GM13977 (cell line): ENCODE data around the gene RCBTB1.
A peak's percentile ranks its signal among the peaks of the same experiment; 100 is the strongest.
"Not testable (repeated sequence)": the region's sequence is repeated elsewhere in the genome, so short reads cannot be mapped to it uniquely, and the experiment has no call there.

Source experiments
- DNase-seq: peaks from one replicate; pipeline ENCODE4 v3.0.0; 2012; ENCODE audit warnings: low spot score
- CTCF ChIP-seq: IDR thresholded peaks from 2 replicates; pipeline ENCODE4 v1.5.1; 2012; ENCODE audit warnings: mild to moderate bottlenecking, control low read depth; ENCODE audit not compliant: insufficient read depth; ENCODE audit errors: extremely low read depth, missing control alignments
- in situ Hi-C: fragments of 300-500 bp; cut with MboI; formaldehyde crosslinking; loops from one replicate; pipeline ENCODE4 v1.12.0; 2022; ENCODE audit warnings: low sequenced_read_pairs, low pct_unique_long_range_greater_than_20kb, mixed read lengths, inconsistent platforms; ENCODE audit not compliant: unreplicated experiment

Gene RCBTB1

DNA sequence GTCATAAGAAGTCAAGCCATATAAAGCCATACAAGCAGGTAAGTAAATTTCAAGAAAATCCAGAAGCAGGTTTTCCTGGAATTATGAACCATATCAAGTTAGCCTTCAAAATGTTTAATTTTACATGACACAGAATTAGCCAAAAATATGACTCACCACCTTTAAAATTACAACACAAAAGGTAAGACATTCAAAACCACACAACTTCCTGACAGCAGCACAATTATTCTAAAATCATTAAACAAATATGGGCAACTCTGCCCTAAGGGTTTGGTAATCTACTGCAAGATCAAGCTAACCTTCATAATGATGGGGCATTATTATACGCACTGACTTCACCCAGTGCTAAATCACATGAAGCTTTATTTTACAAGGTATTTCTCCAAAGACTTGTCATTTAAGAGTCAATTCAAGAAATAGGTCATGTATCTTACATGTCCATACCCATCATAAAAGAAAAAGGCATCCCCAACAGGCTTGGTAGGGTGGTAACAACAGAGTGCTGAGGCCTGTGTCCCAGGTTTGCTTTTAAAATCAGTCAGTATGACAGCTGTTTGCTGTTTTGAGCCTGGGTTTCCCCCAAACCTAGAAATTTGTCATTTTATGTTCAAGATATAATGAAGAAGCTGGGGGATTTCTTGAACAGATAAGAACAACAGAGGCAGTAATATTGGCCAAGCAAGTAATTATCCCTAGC, 15.2 kb downstream of the RCBTB1 start:
- in situ Hi-C loops = no loop called here
- DNase-seq = peak; percentile 54
- TF ChIP-seq CTCF = no peak

DNA sequence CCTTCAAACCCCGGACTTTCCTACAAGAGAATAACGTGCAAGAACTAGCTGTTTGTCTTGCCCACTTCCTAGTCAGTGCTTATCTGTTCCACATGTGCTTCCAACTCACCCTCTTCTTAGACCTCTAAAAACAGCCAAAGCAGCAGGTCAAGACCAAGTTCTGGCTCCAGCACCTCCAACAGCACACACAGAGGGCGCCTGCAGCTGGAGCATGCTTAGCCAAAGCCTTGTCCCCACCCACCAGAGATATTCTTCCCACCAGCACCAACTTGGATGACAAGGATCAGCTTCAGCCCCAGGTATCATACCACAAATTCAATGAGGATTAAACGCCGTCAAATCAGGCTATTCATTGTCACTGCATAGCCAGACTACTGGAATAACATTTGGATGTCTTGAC, 17.9 kb downstream of the RCBTB1 start:
- DNase-seq = no peak
- in situ Hi-C loops = no loop called here
- TF ChIP-seq CTCF = no peak

DNA sequence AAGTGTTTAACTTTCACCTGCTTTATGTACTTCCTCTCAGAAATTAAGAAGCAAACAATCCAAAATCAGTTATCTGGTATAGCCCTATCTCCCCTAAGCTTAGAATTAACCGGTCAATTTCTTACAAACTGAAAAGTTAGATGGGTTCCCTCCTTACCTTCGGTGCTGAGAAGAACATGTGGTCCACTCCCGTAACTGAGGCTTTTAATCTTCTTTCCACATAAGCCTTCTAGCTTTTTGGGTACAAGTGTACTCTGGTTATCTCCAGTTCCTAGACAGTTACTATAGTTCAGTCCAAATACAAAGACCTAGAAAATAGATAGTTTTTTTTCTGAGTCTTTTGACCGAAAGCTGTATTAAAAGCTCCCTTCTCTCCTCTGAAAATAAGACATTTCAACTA, 18.9 kb downstream of the RCBTB1 start:
- TF ChIP-seq CTCF = no peak
- DNase-seq = no peak
- in situ Hi-C loops = no loop called here

GRCh38 chr13:49565461-49565860, 19.9 kb downstream of the RCBTB1 start:
- DNase-seq, in situ Hi-C loops: not testable (repeated sequence)

- in situ Hi-C loops = no loop called here
- no peak for DNase-seq
- TF ChIP-seq CTCF = no peak
These were observed 21.8 kb downstream of the RCBTB1 start for GRCh38 chr13:49563516-49563915.

GRCh38 chr13:49561062-49561410, 24.3 kb downstream of the RCBTB1 start:
- DNase-seq = no peak
- in situ Hi-C loops = no loop called here
- no peak for TF ChIP-seq CTCF

DNA sequence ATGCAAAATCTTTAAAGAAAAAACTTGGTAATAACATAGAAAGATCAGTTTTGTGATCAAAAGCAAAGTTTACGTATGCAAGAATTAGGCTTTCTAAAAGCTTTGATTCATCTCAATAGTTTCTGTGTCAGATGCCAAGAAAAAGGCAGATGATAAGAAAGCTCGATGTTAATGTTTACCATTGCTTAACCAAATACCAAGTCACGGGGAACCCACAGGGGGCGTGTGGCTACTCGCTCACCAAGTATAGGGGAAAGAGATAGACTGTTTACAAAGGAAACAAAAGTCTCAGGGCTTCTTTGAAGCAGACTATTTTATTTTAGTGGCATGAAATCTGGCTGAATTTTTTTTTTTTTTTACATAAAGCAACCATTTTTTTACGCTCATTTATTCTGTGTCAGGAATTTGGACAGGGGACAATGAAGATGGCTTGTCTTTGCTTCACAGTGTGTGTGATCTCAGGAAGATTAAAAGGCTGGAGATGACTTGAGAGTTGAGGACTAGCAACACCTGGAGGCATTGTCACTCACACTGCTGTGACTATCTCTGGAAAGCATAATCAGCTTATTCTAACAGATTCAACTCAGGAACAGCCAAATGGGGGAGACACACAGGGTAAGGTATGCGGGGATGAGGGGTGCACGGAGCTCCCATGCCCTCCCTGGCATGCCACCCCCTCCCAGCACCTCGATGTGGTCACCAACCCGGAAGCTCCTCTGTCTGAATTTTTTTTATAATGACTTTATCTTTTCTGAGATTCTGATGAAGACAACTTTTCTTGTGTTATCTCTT, 24.9 kb downstream of the RCBTB1 start:
- no peak for TF ChIP-seq CTCF
- in situ Hi-C loops = no loop called here
- DNase-seq = no peak
